SKM-1 treated with dmso at 0.1 percent for 144 hours (cell line): ENCODE data around the gene VAV3.

Experiments used
- DNase-seq: peaks from one replicate; lab custom pipeline; 2025; ENCODE audit not compliant: unreplicated experiment; lab: John Stamatoyannopoulos, UW

VAV3 gene

GRCh38 chr1:107523061-107523460 is 441.9 kb downstream of the VAV3 start:
- DNase-seq = no peak
